Measurements from ENCODE around the gene COL23A1. TPM values are rescaled to one million over a fixed set of nuclear protein-coding genes. Genes with fewer than 3 reads are reported as not detected.

COL23A1 gene
- total and polyA plus RNA-seq, 2 of the 8 experiments (the other 6 are each of a cell fraction or from before 2014, with no cell fraction given) = 3.1 to 4.7 TPM

DNA sequence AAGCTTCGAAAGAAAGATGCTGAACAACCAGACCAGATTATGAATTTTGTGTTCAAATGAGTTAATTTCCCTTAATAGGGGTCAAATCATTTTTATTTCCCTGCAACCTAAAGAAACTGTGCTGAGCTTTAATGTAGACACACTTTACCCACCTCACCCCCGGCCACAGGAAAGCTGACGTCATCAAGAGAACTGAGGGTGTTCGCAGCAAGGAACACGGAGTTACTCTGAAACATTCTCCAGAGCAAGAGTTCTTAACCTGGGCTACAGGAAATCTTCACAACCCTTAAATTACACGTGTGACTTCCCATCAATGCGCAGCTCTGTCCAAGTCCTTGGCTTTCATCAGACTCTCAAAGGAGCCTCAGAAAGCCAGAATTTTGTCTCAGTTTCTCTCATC is 116.3 kb downstream of the COL23A1 start (continued):
- TF ChIP-seq CHD7 (IDR thresholded peaks at IDR 0.05; ENCODE audit: insufficient replicate concordance, low read length) (no peak), TBP (IDR thresholded peaks at IDR 0.05; ENCODE audit: low read depth, low read length) (no peak), KDM4A (IDR thresholded peaks at IDR 0.05; ENCODE audit: low read depth, low read length, severe bottlenecking) (no peak), SIN3A (conservative IDR thresholded peaks at IDR 0.05 in 1 of 2, IDR thresholded peaks at IDR 0.05 in 1 of 2; ENCODE audit: low read depth in 1 of 2, low read length in 2 of 2) (no peak), BACH1 (IDR thresholded peaks at IDR 0.05; ENCODE audit: low read length) (no peak), SP2 (IDR thresholded peaks at IDR 0.05; ENCODE audit: low read length) (no peak), SP4 (IDR thresholded peaks at IDR 0.05; ENCODE audit: low read length) (no peak)

Measured in H1 (cell line).